Measurements from ENCODE around the gene STK11IP. TPM values are rescaled to one million over a fixed set of nuclear protein-coding genes. Genes with fewer than 3 reads are reported as not detected.
A peak's percentile ranks its signal among the peaks of the same experiment; 100 is the strongest.

STK11IP gene
- total RNA-seq, 1 donor from 2014 or later, result 44.4 TPM

GRCh38 chr2:219656526-219656925 lies 58.9 kb downstream of the STK11IP start:
- DNase-seq (ENCODE audit: low spot score), result no peak

DNA sequence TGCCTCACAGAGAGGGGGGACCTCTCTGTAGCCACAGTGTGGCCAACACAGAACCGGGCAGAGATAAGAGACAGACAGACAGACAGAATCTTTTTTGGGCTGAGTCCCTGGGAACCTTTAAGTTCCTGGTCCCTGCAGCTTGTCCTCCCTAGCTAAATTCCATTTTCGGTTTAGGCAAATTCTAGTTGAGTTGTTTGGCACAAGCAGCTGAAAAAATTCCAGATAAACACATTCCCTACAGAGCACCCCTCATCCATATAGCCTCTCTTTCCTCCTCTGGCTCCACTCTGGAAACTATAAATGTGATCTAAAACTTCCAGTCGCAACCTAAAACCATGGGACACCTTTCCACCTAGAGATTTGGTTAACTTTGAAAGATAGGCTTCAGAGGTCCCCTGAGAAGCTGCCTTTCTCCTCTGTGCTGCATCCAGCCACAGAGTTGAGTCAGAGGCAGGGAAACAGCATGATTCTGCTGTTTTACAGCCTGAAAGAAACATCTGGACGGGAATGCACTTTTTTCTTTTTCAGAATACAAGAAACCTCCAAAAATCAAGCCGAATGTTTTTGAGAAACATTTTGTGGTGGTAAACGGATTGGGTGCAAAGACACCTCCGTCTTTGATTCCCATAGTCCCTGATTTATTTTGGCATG lies 60.7 kb downstream of the STK11IP start:
- DNase-seq (ENCODE audit: low spot score), result no peak

DNA sequence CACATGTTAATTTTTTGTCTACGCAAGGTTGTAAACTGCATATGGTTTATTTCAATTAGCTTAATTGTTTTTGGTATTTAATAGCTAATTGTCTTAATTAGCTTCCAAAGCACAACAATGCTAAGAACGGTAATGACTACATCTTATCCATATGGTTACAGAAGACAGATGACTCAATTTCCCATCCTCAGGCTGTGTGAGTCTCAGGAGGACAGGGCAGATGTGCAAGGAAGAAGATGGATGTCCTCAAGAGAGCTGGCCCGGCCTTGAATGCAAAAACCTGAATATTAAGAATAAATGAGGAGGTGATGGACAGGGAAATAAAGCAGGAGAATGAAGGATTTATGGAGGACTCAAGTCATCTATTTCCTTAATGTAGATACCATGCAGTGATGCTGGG lies 61.2 kb downstream of the STK11IP start:
- no peak for DNase-seq (ENCODE audit: low spot score)

GRCh38 chr2:219661197-219661954 lies 63.7 kb downstream of the STK11IP start:
- DNase-seq (ENCODE audit: low spot score), result no peak

DNA sequence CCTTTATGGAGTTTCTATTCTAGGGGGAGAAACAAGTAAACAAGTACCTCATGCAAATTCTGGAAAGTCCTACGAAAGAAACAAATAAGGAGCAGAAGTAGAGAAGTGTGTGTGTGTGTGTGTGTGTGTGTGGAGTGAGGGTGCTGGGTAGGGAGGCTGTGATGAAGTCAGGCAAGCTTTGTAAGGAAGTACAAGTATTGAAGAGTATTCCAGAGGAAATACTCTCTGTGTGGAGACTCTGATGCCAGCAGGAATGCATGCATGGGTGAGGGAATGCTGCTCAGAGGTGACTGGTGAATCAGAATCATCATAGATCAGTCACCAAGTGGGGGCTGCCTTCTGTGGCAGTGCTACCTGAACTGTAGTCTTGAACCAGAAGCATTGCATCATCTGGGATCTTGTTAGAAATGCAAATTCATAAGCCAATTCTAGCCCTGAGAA lies 64.3 kb downstream of the STK11IP start:
- no peak for DNase-seq (ENCODE audit: low spot score)

DNA sequence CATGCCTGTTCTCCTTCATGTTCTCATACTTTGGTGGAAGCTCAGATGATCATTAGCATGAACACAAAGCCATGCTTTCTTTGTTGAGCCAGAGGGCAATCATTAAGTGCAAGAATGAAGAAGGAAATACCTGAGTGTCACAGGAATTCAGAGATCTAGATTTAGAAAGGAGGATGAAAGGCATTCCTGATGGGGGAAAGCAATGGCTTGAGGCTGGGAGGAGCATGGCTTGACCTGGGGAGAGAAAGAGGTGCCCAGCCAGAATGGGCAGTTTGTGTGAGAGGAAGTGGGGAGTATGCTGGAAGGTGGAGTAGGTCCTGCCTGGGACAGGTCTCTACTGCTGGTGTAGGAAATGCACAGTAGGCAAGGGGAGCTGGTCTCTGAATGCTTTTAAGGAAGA lies 64.9 kb downstream of the STK11IP start:
- no peak for DNase-seq (ENCODE audit: low spot score)

DNA sequence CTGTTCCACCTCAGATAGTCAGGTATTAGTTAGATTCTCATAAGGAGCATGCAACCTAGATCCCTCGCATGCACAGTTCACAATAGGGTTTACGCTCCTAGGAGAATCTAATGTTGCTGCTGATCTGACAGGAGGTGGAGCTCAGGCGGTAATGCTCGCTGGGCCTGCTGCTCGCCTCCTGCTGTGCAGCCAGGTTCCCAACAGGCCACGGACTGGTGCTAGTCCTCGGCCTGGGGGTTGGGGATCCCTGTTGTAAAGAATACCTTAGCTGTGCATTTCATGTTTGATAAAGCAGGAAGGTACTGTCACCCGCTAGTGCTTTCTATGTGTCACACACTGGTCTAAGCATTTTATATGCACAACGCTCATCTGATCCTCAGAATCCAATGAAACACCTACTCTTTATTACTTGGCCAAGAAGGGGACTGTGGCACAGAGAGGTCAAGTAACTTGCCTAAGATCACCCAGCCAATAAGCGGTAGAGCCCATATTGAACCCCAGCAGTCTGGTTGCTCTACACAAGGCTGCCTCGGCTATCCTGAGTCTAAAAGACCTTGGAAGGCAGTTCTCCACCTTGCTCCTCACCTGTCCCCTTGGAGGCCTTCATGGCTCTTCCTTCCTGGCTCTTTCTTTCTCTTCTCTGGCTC lies 65.6 kb downstream of the STK11IP start:
- no peak for DNase-seq (ENCODE audit: low spot score)

GRCh38 chr2:219664041-219664440 lies 66.4 kb downstream of the STK11IP start:
- DNase-seq (ENCODE audit: low spot score), result no peak

DNA sequence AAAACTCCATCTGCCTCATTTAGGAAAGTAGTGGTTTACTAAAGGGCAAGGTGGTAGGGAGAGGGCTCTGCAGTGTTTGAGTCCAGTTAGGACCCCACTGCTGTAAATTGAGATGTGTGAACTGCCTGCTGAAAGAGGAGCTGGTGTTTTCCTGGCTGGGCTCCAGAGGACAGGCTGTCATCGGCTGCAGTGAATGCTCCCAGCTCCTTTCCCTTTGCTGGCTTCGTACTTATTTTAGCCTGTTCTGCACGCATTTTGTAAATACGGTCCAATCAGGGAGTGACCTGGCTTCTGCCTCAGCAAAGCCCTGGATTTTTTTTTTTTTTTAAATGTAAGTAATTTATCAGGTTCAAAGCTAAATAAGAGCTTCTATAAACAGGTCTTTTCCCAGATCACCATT lies 67.3 kb downstream of the STK11IP start:
- peak; percentile 49 for DNase-seq (ENCODE audit: low spot score)

GRCh38 chr2:219665926-219666325 lies 68.3 kb downstream of the STK11IP start:
- no peak for DNase-seq (ENCODE audit: low spot score)

Other genes starting within 250 kb of the STK11IP start
- 58.5 TPM for gene DNPEP, start 209.9 kb upstream of the STK11IP start, total RNA-seq
- gene DES, start 179.5 kb upstream of the STK11IP start, total RNA-seq, result 3,602 TPM
- gene SPEG, start 163.0 kb upstream of the STK11IP start, total RNA-seq, result 80.5 TPM
- gene GMPPA, start 99.0 kb upstream of the STK11IP start, total RNA-seq, result 49.2 TPM
- gene ASIC4, start 83.4 kb upstream of the STK11IP start, total RNA-seq, result not detected
- 103 TPM for gene CHPF, start 54.0 kb upstream of the STK11IP start, total RNA-seq
- gene TMEM198, start 53.8 kb upstream of the STK11IP start, total RNA-seq, result 4.4 TPM
- 57.8 TPM for gene OBSL1, start 26.3 kb upstream of the STK11IP start, total RNA-seq
- gene INHA, start 25.5 kb upstream of the STK11IP start, total RNA-seq, result 0.37 TPM
- gene SLC4A3, start 29.8 kb downstream of the STK11IP start, total RNA-seq, result 7.3 TPM